GM13977 (cell line): ENCODE results near the gene TNMD.
"Not testable (repeated sequence)": the region's sequence is repeated elsewhere in the genome, so short reads cannot be mapped to it uniquely, and the experiment has no call there.

Experiments used
- DNase-seq: peaks from one replicate; pipeline ENCODE4 v3.0.0; 2012; ENCODE audit warnings: low spot score
- in situ Hi-C: fragments of 300-500 bp; cut with MboI; formaldehyde crosslinking; loops from one replicate; pipeline ENCODE4 v1.12.0; 2022; ENCODE audit warnings: low sequenced_read_pairs, low pct_unique_long_range_greater_than_20kb, mixed read lengths, inconsistent platforms; ENCODE audit not compliant: unreplicated experiment
- TF ChIP-seq, protein P1 (sequence below): IDR thresholded peaks from 2 replicates; pipeline ENCODE4 v1.5.1; 2012; ENCODE audit warnings: mild to moderate bottlenecking, control low read depth; ENCODE audit not compliant: insufficient read depth; ENCODE audit errors: extremely low read depth, missing control alignments

Gene TNMD

GRCh38 chrX:100584611-100585010 lies at the start of gene TNMD:
TSS of gene TNMD (plus strand) at chrX:100584936. CDS start at chrX:100585019, 83 bp downstream.
- TF ChIP-seq, protein P1, sequence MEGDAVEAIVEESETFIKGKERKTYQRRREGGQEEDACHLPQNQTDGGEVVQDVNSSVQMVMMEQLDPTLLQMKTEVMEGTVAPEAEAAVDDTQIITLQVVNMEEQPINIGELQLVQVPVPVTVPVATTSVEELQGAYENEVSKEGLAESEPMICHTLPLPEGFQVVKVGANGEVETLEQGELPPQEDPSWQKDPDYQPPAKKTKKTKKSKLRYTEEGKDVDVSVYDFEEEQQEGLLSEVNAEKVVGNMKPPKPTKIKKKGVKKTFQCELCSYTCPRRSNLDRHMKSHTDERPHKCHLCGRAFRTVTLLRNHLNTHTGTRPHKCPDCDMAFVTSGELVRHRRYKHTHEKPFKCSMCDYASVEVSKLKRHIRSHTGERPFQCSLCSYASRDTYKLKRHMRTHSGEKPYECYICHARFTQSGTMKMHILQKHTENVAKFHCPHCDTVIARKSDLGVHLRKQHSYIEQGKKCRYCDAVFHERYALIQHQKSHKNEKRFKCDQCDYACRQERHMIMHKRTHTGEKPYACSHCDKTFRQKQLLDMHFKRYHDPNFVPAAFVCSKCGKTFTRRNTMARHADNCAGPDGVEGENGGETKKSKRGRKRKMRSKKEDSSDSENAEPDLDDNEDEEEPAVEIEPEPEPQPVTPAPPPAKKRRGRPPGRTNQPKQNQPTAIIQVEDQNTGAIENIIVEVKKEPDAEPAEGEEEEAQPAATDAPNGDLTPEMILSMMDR: no peak
- no peak for DNase-seq
- in situ Hi-C loops: no loop called here

GRCh38 chrX:100565534-100565933 lies 19.2 kb upstream of the TNMD start:
- DNase-seq, in situ Hi-C loops: not testable (repeated sequence)
- TF ChIP-seq, protein P1: peak; percentile 38

- no peak for DNase-seq
- TF ChIP-seq, protein P1: no peak
- in situ Hi-C loops: no loop called here
These were observed 2.0 kb downstream of the TNMD start for GRCh38 chrX:100586747-100587146.

DNA sequence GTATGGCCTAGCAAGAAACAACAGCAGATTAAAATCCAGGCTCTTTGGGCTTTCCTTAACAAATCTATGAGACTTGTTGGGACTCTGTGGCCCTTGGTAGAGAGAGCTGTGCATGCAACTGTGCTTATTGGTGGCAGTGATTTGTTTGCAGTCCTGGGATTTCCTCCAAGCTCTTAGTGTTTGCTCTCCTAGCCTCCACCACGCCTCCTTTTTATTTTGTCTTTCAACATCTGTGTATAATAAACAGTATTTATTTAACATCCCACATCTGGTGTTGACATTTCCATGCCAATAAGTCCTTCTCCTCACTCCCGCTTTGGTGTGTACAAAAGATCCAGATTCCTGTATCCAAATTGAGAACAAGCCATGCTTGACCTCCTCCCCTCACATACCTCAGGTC lies 3.1 kb downstream of the TNMD start:
- TF ChIP-seq, protein P1: no peak
- in situ Hi-C loops: no loop called here
- DNase-seq: no peak

GRCh38 chrX:100591256-100592051 lies 6.7 kb downstream of the TNMD start:
- TF ChIP-seq, protein P1: no peak
- in situ Hi-C loops: no loop called here
- DNase-seq: no peak

- DNase-seq: no peak
- in situ Hi-C loops: no loop called here
- TF ChIP-seq, protein P1: no peak
These were observed 8.4 kb downstream of the TNMD start for GRCh38 chrX:100593126-100593525.
